ENCODE measurements around the gene ANXA11. TPM values are rescaled to one million over a fixed set of nuclear protein-coding genes. Genes with fewer than 3 reads are reported as not detected.

The ANXA11 gene
- total and polyA plus RNA-seq, 2 of the 8 experiments (the other 6 are each of a cell fraction or from before 2014, with no cell fraction given): 40.5 to 84.9 TPM

- no peak for TF ChIP-seq CHD7 (IDR thresholded peaks at IDR 0.05; ENCODE audit: insufficient replicate concordance, low read length)
- TF ChIP-seq CEBPB (IDR thresholded peaks at IDR 0.05; ENCODE audit: low read depth, low read length): no peak
- TF ChIP-seq NRF1 (IDR thresholded peaks at IDR 0.05; ENCODE audit: low read depth, low read length): no peak
- TF ChIP-seq EGR1 (IDR thresholded peaks at IDR 0.05; ENCODE audit: borderline replicate concordance, low read depth, low read length): no peak
- TF ChIP-seq MAFK (IDR thresholded peaks at IDR 0.05; ENCODE audit: low read depth, low read length): no peak
- no peak for TF ChIP-seq TAF7 (optimal IDR thresholded peaks at IDR 0.05; ENCODE audit: borderline replicate concordance, low read depth, low read length)
- TF ChIP-seq SUZ12 (IDR thresholded peaks at IDR 0.05; ENCODE audit: low read length): no peak
- TF ChIP-seq HDAC6 (IDR thresholded peaks at IDR 0.05; ENCODE audit: low read depth, low read length): no peak
- no peak for TF ChIP-seq KDM1A (IDR thresholded peaks at IDR 0.05; ENCODE audit: borderline replicate concordance, low read length)
- no peak for TF ChIP-seq GTF2F1 (IDR thresholded peaks at IDR 0.05; ENCODE audit: borderline replicate concordance, low read depth, low read length)
- no peak for TF ChIP-seq EP300 (IDR thresholded peaks at IDR 0.05; ENCODE audit: borderline replicate concordance in 1 of 2, low read depth in 2 of 2, low read length in 2 of 2)
These were observed 65.1 kb downstream of the ANXA11 start (continued) for GRCh38 chr10:80140251-80140650.
